SU-DHL-6 (cell line): Measurements from ENCODE around the gene MARK3.

Source experiments
- CTCF ChIP-seq: fragments of 200-600 bp; sonication (generic); IDR thresholded peaks from one replicate; pipeline ENCODE4 v1.5.1; 2017; ENCODE audit warnings: antibody characterized with exemption, mild to moderate bottlenecking, low read length, moderate library complexity; ENCODE audit not compliant: insufficient read depth, poor library complexity, severe bottlenecking
- EZH2phosphoT487 ChIP-seq: fragments of 200-600 bp; sonication (generic), shearing (Covaris generic); conservative IDR thresholded peaks from 2 replicates; pipeline ENCODE4 v1.6.1; 2018; ENCODE audit warnings: mild to moderate bottlenecking, antibody characterized with exemption, low read length, moderate library complexity, mixed read lengths

GRCh38 chr14:103542605-103543088 lies 157.4 kb downstream of the MARK3 start:
- no peak for TF ChIP-seq CTCF
- no peak for TF ChIP-seq EZH2phosphoT487
